22Rv1 (cell line): ENCODE results near the gene AUTS2.

Experiments used
- CTCF ChIP-seq: fragments of 450-650 bp; IDR thresholded peaks from 2 replicates; pipeline ENCODE4 v1.5.1; 2017; ENCODE audit warnings: mild to moderate bottlenecking
- ZFX ChIP-seq: fragments of 450-650 bp; IDR thresholded peaks from 2 replicates; pipeline ENCODE4 v1.6.1; 2017; ENCODE audit warnings: antibody characterized with exemption, borderline replicate concordance

GRCh38 chr7:69912141-69912540 lies 313.9 kb downstream of the AUTS2 start:
- TF ChIP-seq CTCF (no peak), ZFX (no peak)
